IPS-18c (cell line): Measurements from ENCODE around the gene PTH1R.

ENCODE experiments used
- H3K4me3 ChIP-seq: 2 replicates; pipeline ENCODE4 v1.7.0; 2013; ENCODE audit warnings: low read depth, mild to moderate bottlenecking, low read length, moderate library complexity; ENCODE audit not compliant: insufficient read depth
- H3K9me3 ChIP-seq: one replicate; pipeline ENCODE4 v1.6.1; 2013; ENCODE audit warnings: mild to moderate bottlenecking, low read length, moderate library complexity; ENCODE audit not compliant: control insufficient read depth, insufficient read depth

Gene PTH1R

GRCh38 chr3:46889381-46890110 lies 12.0 kb downstream of the PTH1R start:
- no peaks in the 10 kb centered on the region for H3K9me3 ChIP-seq
- H3K4me3 ChIP-seq = no peak overlapping the region

- Histone ChIP-seq H3K9me3 (no peaks in the 10 kb centered on the region), H3K4me3 (no peak overlapping the region)
Observed at GRCh38 chr3:46890132-46890531, 12.6 kb downstream of the PTH1R start.

- Histone ChIP-seq H3K9me3 (no peaks in the 10 kb centered on the region), H3K4me3 (no peak overlapping the region)
Observed at GRCh38 chr3:46891132-46891531, 13.6 kb downstream of the PTH1R start.

GRCh38 chr3:46892285-46893145 lies 15.0 kb downstream of the PTH1R start:
- H3K9me3 ChIP-seq = no peaks in the 10 kb centered on the region
- peak overlapping the region; percentile 45 for H3K4me3 ChIP-seq

GRCh38 chr3:46893146-46893748 lies 15.7 kb downstream of the PTH1R start:
- Histone ChIP-seq H3K4me3 (no peak overlapping the region), H3K9me3 (no peaks in the 10 kb centered on the region)

GRCh38 chr3:46893763-46894162 lies 16.2 kb downstream of the PTH1R start:
- Histone ChIP-seq H3K9me3 (no peaks in the 10 kb centered on the region), H3K4me3 (no peak overlapping the region)

- H3K4me3 ChIP-seq = no peak overlapping the region
- no peaks in the 10 kb centered on the region for H3K9me3 ChIP-seq
Observed at GRCh38 chr3:46894256-46894655, 16.7 kb downstream of the PTH1R start.

GRCh38 chr3:46895204-46895660 lies 17.7 kb downstream of the PTH1R start:
- Histone ChIP-seq H3K4me3 (no peak overlapping the region), H3K9me3 (no peaks in the 10 kb centered on the region)

- Histone ChIP-seq H3K9me3 (no peaks in the 10 kb centered on the region), H3K4me3 (no peak overlapping the region)
Observed at GRCh38 chr3:46895761-46896160, 18.2 kb downstream of the PTH1R start.

- H3K4me3 ChIP-seq = no peak overlapping the region
- H3K9me3 ChIP-seq = no peaks in the 10 kb centered on the region
Observed at GRCh38 chr3:46896386-46896785, 18.9 kb downstream of the PTH1R start.

- H3K4me3 ChIP-seq = no peak overlapping the region
- H3K9me3 ChIP-seq = no peaks in the 10 kb centered on the region
Observed at GRCh38 chr3:46897031-46897430, 19.5 kb downstream of the PTH1R start.

- Histone ChIP-seq H3K4me3 (no peak overlapping the region), H3K9me3 (no peaks in the 10 kb centered on the region)
Observed at GRCh38 chr3:46897829-46898320, 20.4 kb downstream of the PTH1R start.

GRCh38 chr3:46898321-46899150 lies 21.0 kb downstream of the PTH1R start:
- Histone ChIP-seq H3K4me3 (no peak overlapping the region), H3K9me3 (no peaks in the 10 kb centered on the region)

GRCh38 chr3:46899151-46900006 lies 21.9 kb downstream of the PTH1R start:
- no peak overlapping the region for H3K4me3 ChIP-seq

GRCh38 chr3:46900007-46900292 lies 22.4 kb downstream of the PTH1R start:
- no peaks in the 10 kb centered on the region for H3K9me3 ChIP-seq
- H3K4me3 ChIP-seq = no peak overlapping the region

More at GRCh38 chr3:46899151-46900006, 21.9 kb downstream of the PTH1R start:
- no peaks in the 10 kb centered on the region for H3K9me3 ChIP-seq

GRCh38 chr3:46900356-46900755 lies 22.8 kb downstream of the PTH1R start:
- Histone ChIP-seq H3K9me3 (no peaks in the 10 kb centered on the region), H3K4me3 (no peak overlapping the region)
